ENCODE results near the gene FBXO42. TPM values are rescaled to one million over a fixed set of nuclear protein-coding genes. Genes with fewer than 3 reads are reported as not detected.

FBXO42 gene
- total RNA-seq, 4 donors from 2014 or later: 22.0 to 52.6 (median 35.3) TPM

DNA sequence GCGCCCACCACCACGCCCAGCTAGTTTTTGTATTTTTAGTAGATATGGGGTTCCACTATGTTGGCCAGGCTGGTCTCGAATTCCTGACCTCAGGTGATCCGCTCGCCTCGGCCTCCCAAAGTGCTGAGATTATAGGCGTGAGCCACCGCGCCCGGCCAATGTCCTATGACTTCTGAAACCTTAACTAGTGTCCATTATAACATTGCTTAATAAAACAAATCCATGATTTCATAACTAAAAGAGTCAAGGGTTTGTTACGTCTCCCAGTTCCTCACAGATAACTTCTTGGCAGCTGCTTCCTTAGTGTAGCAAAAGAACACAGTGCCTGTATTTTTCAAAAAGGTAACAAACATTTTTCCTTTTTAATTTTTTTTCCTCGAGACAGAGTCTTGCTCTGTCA, 53.6 kb downstream of the FBXO42 start:
- 88% methylated on average over 12 of the region's 12 CpGs for WGBS
- Histone ChIP-seq H3K27me3 (no peaks in the 10 kb centered on the region), H3K4me3 (no peak overlapping the region), H3K9me3 (no peaks in the 10 kb centered on the region), H3K27ac (replicated peaks in 1 of 4) (peak overlapping the region in 1 of 4 donors; percentile 29), H3K4me1 (peaks cover 6 to 14% (median 9%) of the 10 kb centered on the region in 4 donors), H3K36me3 (peaks cover 25 to 71% (median 43%) of the 10 kb centered on the region in 4 donors)
- TF ChIP-seq POLR2AphosphoS5 (IDR thresholded peaks at IDR 0.05): no peak
- no peak for TF ChIP-seq EP300 (IDR thresholded peaks at IDR 0.05)
- TF ChIP-seq, protein P1, sequence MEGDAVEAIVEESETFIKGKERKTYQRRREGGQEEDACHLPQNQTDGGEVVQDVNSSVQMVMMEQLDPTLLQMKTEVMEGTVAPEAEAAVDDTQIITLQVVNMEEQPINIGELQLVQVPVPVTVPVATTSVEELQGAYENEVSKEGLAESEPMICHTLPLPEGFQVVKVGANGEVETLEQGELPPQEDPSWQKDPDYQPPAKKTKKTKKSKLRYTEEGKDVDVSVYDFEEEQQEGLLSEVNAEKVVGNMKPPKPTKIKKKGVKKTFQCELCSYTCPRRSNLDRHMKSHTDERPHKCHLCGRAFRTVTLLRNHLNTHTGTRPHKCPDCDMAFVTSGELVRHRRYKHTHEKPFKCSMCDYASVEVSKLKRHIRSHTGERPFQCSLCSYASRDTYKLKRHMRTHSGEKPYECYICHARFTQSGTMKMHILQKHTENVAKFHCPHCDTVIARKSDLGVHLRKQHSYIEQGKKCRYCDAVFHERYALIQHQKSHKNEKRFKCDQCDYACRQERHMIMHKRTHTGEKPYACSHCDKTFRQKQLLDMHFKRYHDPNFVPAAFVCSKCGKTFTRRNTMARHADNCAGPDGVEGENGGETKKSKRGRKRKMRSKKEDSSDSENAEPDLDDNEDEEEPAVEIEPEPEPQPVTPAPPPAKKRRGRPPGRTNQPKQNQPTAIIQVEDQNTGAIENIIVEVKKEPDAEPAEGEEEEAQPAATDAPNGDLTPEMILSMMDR (IDR thresholded peaks at IDR 0.05): no peak
- TF ChIP-seq POLR2A (IDR thresholded peaks at IDR 0.05; ENCODE audit: low read depth): no peak
- no peak for DNase-seq (ENCODE audit: extremely low spot score)
- intact Hi-C loops (cut with DNase I): no loop called here

DNA sequence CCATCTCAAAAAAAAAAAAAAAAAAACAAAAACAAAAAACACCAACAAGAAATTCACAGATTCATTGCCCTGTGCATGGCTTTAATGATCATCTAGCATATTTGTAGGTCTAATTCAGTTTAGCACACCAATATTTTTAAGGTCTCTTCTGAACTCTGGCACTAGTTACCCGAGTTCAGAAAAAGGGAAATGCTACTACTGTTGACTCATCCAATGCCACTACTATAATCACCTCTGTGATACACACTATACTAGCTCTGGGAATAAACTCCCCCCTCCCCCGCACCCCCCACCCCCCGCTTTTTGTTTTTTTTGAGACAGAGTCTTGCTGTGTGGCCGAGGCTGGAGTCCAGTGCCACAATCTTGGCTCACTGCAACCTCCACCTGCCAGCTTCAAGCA, 55.6 kb downstream of the FBXO42 start:
- intact Hi-C loops (cut with DNase I): no loop called here
- Histone ChIP-seq H3K4me1 (peaks cover 9 to 21% (median 12%) of the 10 kb centered on the region in 4 donors), H3K27ac (replicated peaks in 1 of 4) (no peak overlapping the region), H3K4me3 (no peak overlapping the region), H3K36me3 (peaks cover 6 to 67% (median 31%) of the 10 kb centered on the region in 4 donors), H3K9me3 (no peaks in the 10 kb centered on the region), H3K27me3 (no peaks in the 10 kb centered on the region)
- 80% methylated on average over 3 of the region's 4 CpGs for WGBS
- DNase-seq (ENCODE audit: extremely low spot score): no peak
- TF ChIP-seq POLR2AphosphoS5 (IDR thresholded peaks at IDR 0.05) (no peak), EP300 (IDR thresholded peaks at IDR 0.05) (no peak), POLR2A (IDR thresholded peaks at IDR 0.05; ENCODE audit: low read depth) (no peak)
- TF ChIP-seq, protein P1 (IDR thresholded peaks at IDR 0.05): no peak

DNA sequence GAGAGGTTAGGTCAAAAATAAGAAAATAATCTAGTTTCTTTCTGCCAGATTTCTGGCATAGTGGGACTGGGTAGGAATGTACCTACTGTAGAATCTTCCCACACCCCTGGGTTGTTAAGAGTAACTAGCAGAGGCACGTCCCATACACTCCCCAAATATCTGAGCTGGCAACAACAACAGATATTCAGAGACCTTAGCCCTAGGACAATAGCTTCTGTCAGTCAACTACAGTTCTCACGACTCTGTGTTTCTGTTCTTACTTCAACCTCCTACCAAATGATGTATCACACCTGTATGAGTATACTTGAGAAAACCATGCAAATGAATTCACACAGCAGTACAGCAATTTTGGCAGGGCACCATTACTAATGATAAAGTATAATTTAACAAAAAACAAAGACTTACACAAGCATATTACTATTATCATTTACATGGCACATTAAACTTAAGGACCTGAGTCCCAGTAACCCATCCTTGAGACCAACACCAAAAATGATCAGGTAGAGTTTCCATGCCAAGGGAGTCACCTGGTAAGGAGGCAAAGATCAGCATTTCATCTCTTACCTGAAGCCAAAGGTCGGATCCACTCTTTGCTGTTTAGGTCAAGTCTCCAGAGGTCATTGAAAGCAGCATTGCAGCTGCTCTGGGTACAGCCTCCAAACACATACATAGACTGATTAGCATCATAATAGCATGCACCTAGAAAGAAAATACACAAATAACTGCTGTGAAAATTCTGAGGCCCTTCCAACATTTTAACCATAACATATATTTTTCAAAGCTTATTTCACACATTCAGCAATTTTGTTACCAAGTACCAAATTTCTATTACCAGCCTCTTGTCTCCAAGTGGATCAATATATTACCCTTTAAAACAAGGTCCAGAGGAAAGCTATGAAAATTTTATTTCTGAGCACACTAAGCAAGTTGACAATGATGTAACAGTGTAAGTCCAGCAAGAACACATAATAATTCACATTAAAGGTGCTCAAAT, 57.8 kb downstream of the FBXO42 start:
- intact Hi-C loops (cut with DNase I): no loop called here
- TF ChIP-seq POLR2AphosphoS5 (IDR thresholded peaks at IDR 0.05) (no peak), POLR2A (IDR thresholded peaks at IDR 0.05; ENCODE audit: low read depth) (no peak), EP300 (IDR thresholded peaks at IDR 0.05) (no peak)
- TF ChIP-seq, protein P1 (IDR thresholded peaks at IDR 0.05): no peak
- no peaks in the 10 kb centered on the region for H3K27me3 ChIP-seq
- no peak overlapping the region for H3K27ac ChIP-seq (replicated peaks in 1 of 4)
- WGBS: 80% methylated on average over 3 of the region's 3 CpGs
- peaks cover 9 to 28% (median 12%) of the 10 kb centered on the region in 4 donors for H3K4me1 ChIP-seq
- no peak for DNase-seq (ENCODE audit: extremely low spot score)
- H3K4me3 ChIP-seq: no peak overlapping the region
- H3K9me3 ChIP-seq: no peaks in the 10 kb centered on the region
- H3K36me3 ChIP-seq: peaks cover 0 to 69% (median 21%) of the 10 kb centered on the region in 4 donors

DNA sequence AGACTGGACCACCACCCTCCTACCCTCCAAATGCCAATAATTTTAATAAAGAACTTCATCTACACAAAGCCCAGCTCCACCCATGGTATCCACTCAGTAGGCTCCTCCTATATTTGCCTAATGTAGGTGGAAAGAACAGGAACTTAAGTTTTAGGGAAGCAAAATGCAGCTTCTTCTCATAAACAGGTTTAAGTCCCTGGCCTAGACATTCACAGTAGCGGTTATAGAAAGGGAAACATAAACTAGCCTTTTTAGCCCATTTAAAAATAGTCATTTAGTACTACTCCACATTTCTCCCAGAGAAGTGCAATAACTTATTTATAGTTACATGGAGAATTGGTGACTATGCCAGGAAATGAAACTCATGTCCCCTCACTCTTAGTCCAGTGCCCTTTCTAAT, 58.7 kb downstream of the FBXO42 start:
- 72% methylated on average over 1 of the region's 1 CpG for WGBS
- Histone ChIP-seq H3K27ac (replicated peaks in 1 of 4) (peak overlapping the region in 1 of 4 donors; percentile 16), H3K4me3 (no peak overlapping the region), H3K27me3 (no peaks in the 10 kb centered on the region), H3K36me3 (peaks cover 2 to 76% (median 26%) of the 10 kb centered on the region in 4 donors), H3K4me1 (peaks cover 8 to 23% (median 8%) of the 10 kb centered on the region in 4 donors), H3K9me3 (no peaks in the 10 kb centered on the region)
- intact Hi-C loops (cut with DNase I): no loop called here
- TF ChIP-seq, protein P1 (IDR thresholded peaks at IDR 0.05): no peak
- TF ChIP-seq EP300 (IDR thresholded peaks at IDR 0.05) (no peak), POLR2AphosphoS5 (IDR thresholded peaks at IDR 0.05) (no peak), POLR2A (IDR thresholded peaks at IDR 0.05; ENCODE audit: low read depth) (no peak)
- no peak for DNase-seq (ENCODE audit: extremely low spot score)

All from esophagus muscularis mucosa (tissue), 4 donors.